Putamen (tissue), 1 donor: Measurements from ENCODE around the gene ASPHD2.
"Not testable (repeated sequence)": the region's sequence is repeated elsewhere in the genome, so short reads cannot be mapped to it uniquely, and the experiment has no call there.

ENCODE experiments used
- DNase-seq: peaks from one replicate; pipeline ENCODE4 v3.0.0-alpha.2; 2016; ENCODE audit warnings: low spot score

The ASPHD2 gene, protein sequence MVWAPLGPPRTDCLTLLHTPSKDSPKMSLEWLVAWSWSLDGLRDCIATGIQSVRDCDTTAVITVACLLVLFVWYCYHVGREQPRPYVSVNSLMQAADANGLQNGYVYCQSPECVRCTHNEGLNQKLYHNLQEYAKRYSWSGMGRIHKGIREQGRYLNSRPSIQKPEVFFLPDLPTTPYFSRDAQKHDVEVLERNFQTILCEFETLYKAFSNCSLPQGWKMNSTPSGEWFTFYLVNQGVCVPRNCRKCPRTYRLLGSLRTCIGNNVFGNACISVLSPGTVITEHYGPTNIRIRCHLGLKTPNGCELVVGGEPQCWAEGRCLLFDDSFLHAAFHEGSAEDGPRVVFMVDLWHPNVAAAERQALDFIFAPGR

GRCh38 chr22:26428515-26429457 is at the start of gene ASPHD2:
ASPHD2 (plus strand) TSS chr22:26429260; CDS start chr22:26433616, 4,356 bp downstream.
- DNase-seq = peak; percentile 70

DNA sequence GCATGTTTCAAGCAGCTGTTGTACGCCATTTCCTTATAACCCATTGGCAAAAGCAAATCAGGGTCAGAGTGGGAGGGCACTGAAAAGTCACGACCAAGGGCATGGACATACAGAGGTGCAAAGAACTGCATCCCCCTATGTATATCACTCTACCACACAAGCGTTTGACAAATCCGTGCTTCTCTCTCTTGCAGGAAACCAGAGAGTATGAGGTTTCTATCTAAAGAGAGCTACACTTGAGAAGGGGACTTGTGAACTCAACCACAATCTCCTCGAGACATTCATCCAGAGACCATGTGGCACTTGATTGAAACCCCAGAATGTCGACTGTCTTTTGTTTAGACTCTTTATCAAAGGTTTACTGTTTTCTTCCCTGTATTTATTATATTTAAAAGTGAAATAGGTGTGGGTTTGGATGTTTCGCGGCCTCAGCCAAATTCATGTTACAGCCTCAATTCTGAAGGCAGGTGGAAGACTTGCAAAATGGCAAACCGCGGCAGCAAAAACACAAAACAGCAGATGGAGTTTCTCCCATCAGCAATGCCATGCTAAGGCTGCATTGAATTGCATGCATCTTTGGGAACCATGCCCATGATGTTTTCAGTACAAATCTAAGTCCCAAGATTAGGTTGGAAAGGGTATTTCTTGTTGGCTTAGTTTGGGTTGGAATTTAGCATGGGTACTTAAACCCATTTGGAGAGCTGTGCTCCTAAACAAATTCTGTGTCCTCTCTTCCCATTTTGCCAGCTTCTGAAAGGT is 48.8 kb upstream of the ASPHD2 start:
- no peak for DNase-seq

DNA sequence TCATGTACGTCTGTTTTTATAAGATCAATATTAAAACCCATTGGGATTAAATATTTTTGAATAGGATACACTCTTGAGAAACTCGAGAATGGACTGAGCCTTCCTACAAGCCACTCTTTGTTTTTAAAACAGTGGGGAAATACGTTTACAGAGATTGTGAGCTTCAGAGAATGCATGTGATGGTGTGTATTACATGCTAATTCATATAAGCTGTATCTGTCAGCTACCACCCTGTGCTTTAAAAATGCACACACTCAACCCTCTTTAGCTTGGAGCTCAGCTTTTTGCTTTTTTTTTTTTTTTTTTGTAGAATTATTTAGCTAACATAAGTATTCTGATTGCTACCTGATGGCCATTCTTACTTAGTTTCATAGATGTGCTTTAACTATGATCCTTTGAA is 46.3 kb upstream of the ASPHD2 start:
- no peak for DNase-seq

GRCh38 chr22:26383968-26384556 is 45.0 kb upstream of the ASPHD2 start:
- DNase-seq = no peak

- no peak for DNase-seq
These were observed 43.9 kb upstream of the ASPHD2 start for GRCh38 chr22:26385164-26385563.

GRCh38 chr22:26389125-26389524 is 39.9 kb upstream of the ASPHD2 start:
- DNase-seq = no peak

DNA sequence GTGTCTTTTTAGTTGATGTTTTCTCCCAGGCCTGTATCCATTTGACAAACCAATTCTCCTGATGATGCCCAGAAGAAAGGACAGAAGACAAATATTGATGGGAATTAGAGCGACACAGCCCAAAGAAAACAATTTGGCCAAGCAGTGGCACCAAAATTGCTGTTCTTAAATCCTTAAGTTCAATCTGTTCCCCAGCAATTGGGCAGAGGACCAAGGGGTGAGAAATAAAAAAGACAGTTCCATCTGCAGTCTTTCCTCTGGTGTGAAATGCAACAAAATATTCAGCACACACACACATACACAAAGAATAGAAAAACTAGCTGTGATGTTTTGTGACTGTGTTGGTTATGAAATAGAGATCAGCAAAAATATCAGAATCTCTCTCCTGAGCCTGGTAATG is 38.0 kb upstream of the ASPHD2 start:
- no peak for DNase-seq

DNA sequence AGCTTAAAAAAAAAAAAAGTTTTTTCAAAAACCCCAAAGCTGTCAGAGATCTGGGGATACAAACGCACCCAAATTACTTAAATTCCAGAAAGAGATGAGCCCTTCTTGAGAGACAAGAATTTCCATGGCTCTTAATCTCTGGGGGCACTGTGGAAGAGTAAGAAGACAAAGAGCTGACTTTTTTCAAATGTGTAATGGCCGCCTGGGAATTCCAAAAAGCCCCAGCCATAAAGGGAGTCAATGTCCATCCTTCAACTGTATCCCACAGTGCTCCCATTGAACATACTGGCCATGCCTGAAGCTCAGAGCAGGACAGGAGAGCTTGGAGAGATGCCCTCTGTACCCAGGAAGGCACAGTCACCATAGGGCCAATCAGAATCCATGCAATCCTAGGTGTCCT is 37.4 kb upstream of the ASPHD2 start:
- no peak for DNase-seq

DNA sequence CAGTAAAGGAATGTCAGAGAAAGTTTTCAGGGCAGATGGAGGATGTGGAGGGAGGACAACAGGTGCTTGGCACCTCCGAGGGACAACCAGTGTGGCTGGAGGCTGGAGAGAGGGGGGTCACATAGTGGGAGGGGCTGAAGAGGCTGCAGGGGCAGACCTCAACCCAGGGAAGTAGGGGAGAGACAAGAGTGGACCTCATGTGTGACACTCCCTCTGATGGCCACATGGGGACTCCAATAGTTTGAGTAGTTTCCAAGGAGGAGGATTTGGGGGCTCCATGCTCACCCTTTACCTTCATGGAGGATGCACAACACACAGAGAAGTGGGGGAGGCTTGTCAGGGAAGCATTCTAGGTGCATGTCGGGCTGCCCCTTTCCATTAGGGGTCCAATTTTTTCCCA is 35.1 kb upstream of the ASPHD2 start:
- DNase-seq = no peak

DNA sequence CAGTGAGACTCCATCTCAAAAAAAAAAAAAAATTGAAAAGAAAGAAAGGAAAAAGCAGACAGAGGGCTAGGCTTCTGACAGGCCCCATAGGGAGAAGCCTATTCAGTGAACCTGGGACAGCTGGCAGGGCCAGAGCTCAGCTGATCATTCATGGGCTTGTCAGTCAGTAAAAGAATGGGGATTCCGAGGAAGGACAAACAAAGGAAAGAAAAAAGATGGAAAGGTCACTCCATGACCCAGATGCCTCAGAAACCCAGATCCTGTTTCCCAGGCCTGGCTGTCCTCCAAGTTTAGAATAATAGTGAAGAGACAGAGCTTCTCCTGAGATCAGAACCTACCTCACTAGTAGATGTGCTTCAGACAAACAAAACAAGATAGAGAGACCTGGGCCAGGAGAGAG is 34.3 kb upstream of the ASPHD2 start:
- DNase-seq = no peak

- DNase-seq = no peak
These were observed 33.1 kb upstream of the ASPHD2 start for GRCh38 chr22:26395926-26396325.

DNA sequence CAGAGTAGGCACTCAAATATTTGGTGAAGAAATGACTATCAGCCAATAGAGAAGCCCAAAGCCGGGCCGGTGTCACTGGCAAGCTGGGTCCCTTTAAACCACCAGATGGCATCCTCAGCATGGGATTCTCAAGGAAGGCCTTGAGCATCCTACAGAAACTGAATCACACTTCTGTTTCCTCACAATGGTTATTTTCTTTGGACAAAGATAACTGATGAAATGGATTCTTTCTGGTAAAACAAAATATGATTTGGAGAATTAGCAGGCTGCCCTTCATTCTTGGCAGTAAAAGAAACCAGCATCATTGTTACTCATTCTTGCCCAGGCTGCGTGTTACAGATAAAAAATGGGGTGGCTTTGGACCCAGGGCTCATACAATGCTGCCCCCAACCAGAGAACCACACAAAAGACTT is 30.3 kb upstream of the ASPHD2 start:
- no peak for DNase-seq

GRCh38 chr22:26399289-26399688 is 29.8 kb upstream of the ASPHD2 start:
- no peak for DNase-seq

DNA sequence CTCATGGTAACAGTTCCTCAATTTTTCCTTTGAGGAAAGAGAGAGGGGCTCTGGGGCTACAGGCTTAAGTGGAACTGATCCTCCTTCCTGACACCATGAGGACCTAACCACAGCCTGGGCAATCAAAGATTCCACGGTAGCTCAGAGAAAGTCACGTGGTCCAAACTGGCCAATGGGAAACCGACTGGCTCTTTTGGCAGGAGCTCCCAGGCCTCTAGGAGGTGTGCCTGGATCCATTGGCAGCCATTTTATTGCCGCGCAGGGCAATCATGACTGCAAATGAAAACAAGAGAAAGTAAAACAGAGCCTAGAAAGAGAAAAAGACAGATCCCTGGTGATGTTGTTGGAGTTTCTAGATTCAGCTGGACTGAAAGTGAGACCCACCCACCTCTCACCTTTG is 27.3 kb upstream of the ASPHD2 start:
- no peak for DNase-seq

GRCh38 chr22:26404851-26405421 is 24.1 kb upstream of the ASPHD2 start:
- no peak for DNase-seq

- no peak for DNase-seq
These were observed 22.9 kb upstream of the ASPHD2 start for GRCh38 chr22:26406118-26406517.

DNA sequence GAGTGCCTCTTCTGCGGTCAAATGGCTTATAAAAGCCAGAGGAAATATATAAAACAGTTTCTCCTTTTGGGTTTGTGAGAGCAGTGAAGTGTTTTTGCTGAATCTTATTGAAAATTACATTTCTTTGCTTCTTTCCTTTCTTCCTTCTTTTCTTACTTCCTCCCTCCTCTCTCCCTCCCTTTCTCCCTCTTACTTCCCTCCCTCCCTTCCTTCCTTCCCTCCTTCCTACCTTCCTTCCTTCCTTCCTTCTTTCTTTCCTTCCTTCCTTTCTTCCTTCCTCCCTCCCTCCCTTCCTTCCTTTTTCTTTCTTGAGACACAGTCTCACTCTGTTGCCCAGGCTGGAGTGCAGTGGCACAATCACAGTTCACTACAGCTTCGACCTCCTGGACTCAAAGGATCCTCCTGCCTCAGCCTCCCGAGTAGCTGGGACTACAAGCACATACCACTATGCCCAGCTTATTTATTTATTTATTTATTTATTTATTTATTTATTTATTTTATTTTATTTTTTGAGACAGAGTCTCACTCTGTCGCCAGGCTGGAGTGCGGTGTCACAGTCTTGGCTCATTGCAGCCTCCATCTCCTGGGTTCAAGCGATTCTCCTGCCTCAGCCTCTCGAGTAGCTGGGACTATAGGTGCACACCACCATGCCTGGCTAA is 20.4 kb upstream of the ASPHD2 start:
- DNase-seq = not testable (repeated sequence)

- DNase-seq = peak; percentile 70
These were observed 19.2 kb upstream of the ASPHD2 start for GRCh38 chr22:26409719-26410335.

DNA sequence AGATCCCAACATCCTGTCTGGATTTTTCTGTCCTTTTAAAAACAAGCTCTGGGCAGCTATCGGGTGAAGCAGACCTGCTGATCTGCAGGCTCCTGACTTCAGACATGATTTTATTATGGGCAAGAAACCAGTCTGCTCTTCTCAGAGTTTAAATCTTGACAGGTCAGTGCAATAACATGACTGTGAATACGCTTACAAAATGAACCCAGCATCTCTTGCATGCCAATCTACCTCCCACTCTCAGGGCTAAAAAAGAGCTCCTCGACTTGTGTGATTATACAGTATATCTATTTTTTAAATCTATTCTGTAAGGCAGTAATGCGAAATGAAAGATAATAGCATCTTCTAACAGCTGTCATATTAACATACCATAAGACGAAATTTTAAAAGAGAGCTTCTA is 18.7 kb upstream of the ASPHD2 start:
- DNase-seq = no peak

- DNase-seq = no peak
These were observed 14.7 kb upstream of the ASPHD2 start for GRCh38 chr22:26414347-26414746.

DNA sequence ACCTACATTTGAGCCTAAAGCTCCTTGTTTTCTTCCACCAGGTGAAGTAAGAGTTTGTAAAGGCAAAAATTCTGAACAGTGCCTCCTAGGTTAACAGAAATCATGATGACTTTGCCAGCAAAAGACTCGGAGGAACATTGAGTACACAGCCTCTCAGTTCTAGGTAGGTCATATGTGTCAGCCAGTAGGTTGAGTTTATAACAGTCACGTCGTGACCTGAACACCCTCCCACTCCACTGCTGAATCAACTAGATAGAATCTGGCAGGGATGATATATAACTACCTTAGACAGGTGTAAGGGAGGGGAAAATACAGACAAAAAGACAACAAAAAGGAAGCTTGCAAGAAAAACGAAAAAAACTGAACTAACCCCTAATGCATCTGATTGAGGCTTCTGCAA is 12.8 kb upstream of the ASPHD2 start:
- DNase-seq = peak; percentile 83
